ENCODE data around the gene PLPP7.
A peak's percentile ranks its signal among the peaks of the same experiment; 100 is the strongest.

The PLPP7 gene

GRCh38 chr9:131288217-131288616, 1.3 kb upstream of the PLPP7 start:
- Histone ChIP-seq H3K27me3 (ENCODE audit: control insufficient read depth, insufficient read depth, low read length) (peaks cover 2% of the 10 kb centered on the region), H3K4me2 (ENCODE audit: low read length) (no peak overlapping the region), H3K9me3 (replicated peaks; ENCODE audit: low read length) (no peaks in the 10 kb centered on the region), H3K36me3 (ENCODE audit: insufficient read depth, low read length) (no peaks in the 10 kb centered on the region), H3K4me1 (ENCODE audit: control insufficient read depth, insufficient read depth, low read length) (peaks cover 21% of the 10 kb centered on the region), H3K4me3 (ENCODE audit: low read length) (no peak overlapping the region), H3K9ac (ENCODE audit: low read depth, low read length) (no peak overlapping the region)

GRCh38 chr9:131290036-131290766, 678 bp downstream of the PLPP7 start:
- H3K4me1 ChIP-seq (ENCODE audit: control insufficient read depth, insufficient read depth, low read length), result peaks cover 21% of the 10 kb centered on the region
- no peaks in the 10 kb centered on the region for H3K36me3 ChIP-seq (ENCODE audit: insufficient read depth, low read length)
- H3K9me3 ChIP-seq (replicated peaks; ENCODE audit: low read length), result no peaks in the 10 kb centered on the region
- peak overlapping the region; percentile 93 for H3K4me2 ChIP-seq (ENCODE audit: low read length)
- H3K4me3 ChIP-seq (ENCODE audit: low read length), result peak overlapping the region; percentile 73
- H3K9ac ChIP-seq (ENCODE audit: low read depth, low read length), result peak overlapping the region; percentile 86
- H3K27me3 ChIP-seq (ENCODE audit: control insufficient read depth, insufficient read depth, low read length), result no peaks in the 10 kb centered on the region

DNA sequence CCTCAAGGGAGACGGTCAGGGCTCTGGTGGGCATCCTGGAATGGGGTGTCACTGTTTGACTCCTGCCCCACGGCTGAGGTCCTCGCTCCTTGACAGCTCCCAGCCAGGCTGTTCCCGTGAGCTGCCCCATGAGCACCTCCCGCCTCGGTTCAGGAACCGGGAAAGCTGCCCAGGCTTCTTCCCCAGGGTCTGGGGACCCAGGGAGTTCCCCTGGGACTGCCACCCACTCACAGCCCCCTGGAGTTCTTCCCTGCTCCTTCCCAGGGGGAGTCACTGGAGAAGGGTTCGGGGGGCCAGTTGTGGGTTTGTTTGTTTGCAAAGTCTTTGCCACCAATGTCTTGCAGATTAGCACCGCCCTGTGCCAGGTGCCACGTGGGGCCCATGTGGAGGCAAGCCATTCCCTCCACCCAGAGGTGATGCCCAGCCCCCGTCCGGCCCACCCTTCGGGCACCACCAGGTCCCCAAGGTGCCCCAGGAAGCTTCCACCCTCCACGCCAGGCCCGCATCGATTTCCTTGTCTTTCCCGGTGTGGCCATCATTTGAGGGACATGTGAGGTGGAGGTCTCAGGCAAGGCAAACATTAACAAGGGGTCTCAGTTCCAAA, 1.3 kb downstream of the PLPP7 start:
- H3K9ac ChIP-seq (ENCODE audit: low read depth, low read length), result peak overlapping the region; percentile 86

DNA sequence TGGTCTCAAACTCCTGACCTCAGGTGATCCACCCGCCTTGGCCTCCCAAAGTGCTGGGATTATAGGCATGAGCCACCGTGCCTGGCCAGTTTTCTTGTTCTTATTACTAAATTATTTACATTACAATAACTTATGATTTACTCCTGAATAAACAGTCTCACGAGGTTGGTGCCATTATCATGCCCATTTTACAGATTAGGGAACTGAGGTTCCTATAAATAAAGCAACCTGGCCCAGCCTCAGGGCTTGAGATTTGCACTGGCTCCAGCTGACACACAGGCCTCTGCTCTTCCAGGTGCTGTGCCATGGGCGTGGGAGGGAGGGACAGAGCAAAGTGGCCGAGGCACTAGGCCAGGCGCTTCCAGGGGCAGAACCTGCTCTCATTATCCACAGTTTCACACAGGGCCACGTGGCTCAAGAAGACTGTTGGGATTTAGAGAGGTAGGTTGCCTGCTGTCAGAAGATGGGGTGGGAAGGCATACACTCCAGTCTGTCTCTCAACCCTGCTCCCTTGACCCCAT, 2.3 kb downstream of the PLPP7 start:
- H3K4me1 ChIP-seq (ENCODE audit: control insufficient read depth, insufficient read depth, low read length), result peaks cover 21% of the 10 kb centered on the region

More for the DNA sequence above, 1.3 kb downstream of the PLPP7 start:
- no peaks in the 10 kb centered on the region for H3K27me3 ChIP-seq (ENCODE audit: control insufficient read depth, insufficient read depth, low read length)
- H3K4me2 ChIP-seq (ENCODE audit: low read length), result peak overlapping the region; percentile 93
- H3K9me3 ChIP-seq (replicated peaks; ENCODE audit: low read length), result no peaks in the 10 kb centered on the region
- H3K4me3 ChIP-seq (ENCODE audit: low read length), result peak overlapping the region; percentile 73
- H3K4me1 ChIP-seq (ENCODE audit: control insufficient read depth, insufficient read depth, low read length), result peaks cover 21% of the 10 kb centered on the region
- H3K36me3 ChIP-seq (ENCODE audit: insufficient read depth, low read length), result no peaks in the 10 kb centered on the region

GRCh38 chr9:131292937-131293336, 3.4 kb downstream of the PLPP7 start:
- no peak overlapping the region for H3K9ac ChIP-seq (ENCODE audit: low read depth, low read length)
- H3K9me3 ChIP-seq (replicated peaks; ENCODE audit: low read length), result no peaks in the 10 kb centered on the region
- H3K4me2 ChIP-seq (ENCODE audit: low read length), result no peak overlapping the region
- H3K4me1 ChIP-seq (ENCODE audit: control insufficient read depth, insufficient read depth, low read length), result peaks cover 21% of the 10 kb centered on the region
- H3K36me3 ChIP-seq (ENCODE audit: insufficient read depth, low read length), result no peaks in the 10 kb centered on the region
- H3K27me3 ChIP-seq (ENCODE audit: control insufficient read depth, insufficient read depth, low read length), result no peaks in the 10 kb centered on the region
- no peak overlapping the region for H3K4me3 ChIP-seq (ENCODE audit: low read length)

More for the DNA sequence above, 2.3 kb downstream of the PLPP7 start:
- Histone ChIP-seq H3K9me3 (replicated peaks; ENCODE audit: low read length) (no peaks in the 10 kb centered on the region), H3K4me3 (ENCODE audit: low read length) (no peak overlapping the region), H3K36me3 (ENCODE audit: insufficient read depth, low read length) (no peaks in the 10 kb centered on the region), H3K4me2 (ENCODE audit: low read length) (no peak overlapping the region), H3K27me3 (ENCODE audit: control insufficient read depth, insufficient read depth, low read length) (no peaks in the 10 kb centered on the region), H3K9ac (ENCODE audit: low read depth, low read length) (no peak overlapping the region)

GRCh38 chr9:131296460-131296859, 6.9 kb downstream of the PLPP7 start:
- Histone ChIP-seq H3K36me3 (ENCODE audit: insufficient read depth, low read length) (no peaks in the 10 kb centered on the region), H3K4me2 (ENCODE audit: low read length) (no peak overlapping the region), H3K4me1 (ENCODE audit: control insufficient read depth, insufficient read depth, low read length) (no peaks in the 10 kb centered on the region), H3K9ac (ENCODE audit: low read depth, low read length) (no peak overlapping the region), H3K27me3 (ENCODE audit: control insufficient read depth, insufficient read depth, low read length) (no peaks in the 10 kb centered on the region), H3K4me3 (ENCODE audit: low read length) (no peak overlapping the region), H3K9me3 (replicated peaks; ENCODE audit: low read length) (no peaks in the 10 kb centered on the region)

DNA sequence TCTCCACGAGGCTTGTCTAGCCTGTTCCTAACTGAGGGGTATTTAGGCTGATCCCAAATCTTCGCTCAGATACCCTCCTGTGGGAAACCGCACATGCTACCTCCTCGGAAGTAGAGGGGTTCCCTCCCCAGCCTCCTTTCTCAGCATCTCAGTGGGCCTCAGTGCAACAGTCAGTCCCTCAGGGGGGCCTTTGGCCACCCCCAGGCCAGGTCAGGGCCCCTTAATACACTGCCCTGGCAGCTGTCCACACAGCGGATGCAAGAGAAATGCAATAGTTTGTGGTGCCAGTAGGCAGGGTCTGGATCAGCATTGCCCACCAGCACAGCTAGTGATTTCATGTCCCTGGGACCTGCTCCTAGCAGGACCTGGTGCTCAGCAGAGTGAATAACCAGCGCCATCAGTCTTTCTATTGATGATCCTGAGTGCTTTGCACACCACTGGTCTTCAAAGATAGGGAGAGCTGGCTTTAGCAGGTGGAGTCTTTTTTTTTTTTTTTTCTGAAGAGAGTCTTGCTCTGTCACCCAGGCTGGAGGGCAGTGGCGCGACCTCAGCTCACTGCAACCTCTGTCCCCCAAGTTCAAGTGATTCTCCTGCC, 7.5 kb downstream of the PLPP7 start:
- H3K4me1 ChIP-seq (ENCODE audit: control insufficient read depth, insufficient read depth, low read length), result no peaks in the 10 kb centered on the region
- H3K4me2 ChIP-seq (ENCODE audit: low read length), result no peak overlapping the region
- H3K9ac ChIP-seq (ENCODE audit: low read depth, low read length), result no peak overlapping the region
- H3K36me3 ChIP-seq (ENCODE audit: insufficient read depth, low read length), result no peaks in the 10 kb centered on the region
- H3K4me3 ChIP-seq (ENCODE audit: low read length), result no peak overlapping the region
- H3K9me3 ChIP-seq (replicated peaks; ENCODE audit: low read length), result no peaks in the 10 kb centered on the region
- no peaks in the 10 kb centered on the region for H3K27me3 ChIP-seq (ENCODE audit: control insufficient read depth, insufficient read depth, low read length)

- Histone ChIP-seq H3K4me2 (ENCODE audit: low read length) (no peak overlapping the region), H3K36me3 (ENCODE audit: insufficient read depth, low read length) (no peaks in the 10 kb centered on the region), H3K9ac (ENCODE audit: low read depth, low read length) (no peak overlapping the region), H3K27me3 (ENCODE audit: control insufficient read depth, insufficient read depth, low read length) (no peaks in the 10 kb centered on the region), H3K4me1 (ENCODE audit: control insufficient read depth, insufficient read depth, low read length) (no peaks in the 10 kb centered on the region), H3K9me3 (replicated peaks; ENCODE audit: low read length) (no peaks in the 10 kb centered on the region), H3K4me3 (ENCODE audit: low read length) (no peak overlapping the region)
Measured at GRCh38 chr9:131297903-131298302, 8.4 kb downstream of the PLPP7 start.

DNA sequence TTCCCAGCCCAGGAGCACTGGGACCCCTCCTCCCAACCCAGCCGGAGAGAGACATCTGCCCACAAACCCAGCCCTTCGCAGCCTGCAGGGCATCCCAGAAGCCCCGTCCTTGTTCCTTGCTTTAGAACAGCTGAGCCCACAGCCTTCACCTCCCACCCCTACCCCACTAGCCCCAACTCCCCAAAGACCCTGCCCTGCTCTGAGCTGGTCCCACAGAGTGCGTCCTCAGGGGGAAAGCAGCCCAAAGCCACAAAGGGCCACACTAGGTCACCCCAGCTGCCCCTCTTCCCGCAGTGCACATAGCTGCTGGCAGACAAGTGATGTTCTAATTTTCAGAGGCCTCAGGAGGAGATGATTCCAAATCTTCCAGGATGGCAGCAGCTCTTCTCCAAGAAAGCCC, 8.8 kb downstream of the PLPP7 start:
- Histone ChIP-seq H3K4me1 (ENCODE audit: control insufficient read depth, insufficient read depth, low read length) (no peaks in the 10 kb centered on the region), H3K9me3 (replicated peaks; ENCODE audit: low read length) (no peaks in the 10 kb centered on the region), H3K4me3 (ENCODE audit: low read length) (no peak overlapping the region), H3K27me3 (ENCODE audit: control insufficient read depth, insufficient read depth, low read length) (no peaks in the 10 kb centered on the region), H3K9ac (ENCODE audit: low read depth, low read length) (no peak overlapping the region), H3K4me2 (ENCODE audit: low read length) (no peak overlapping the region), H3K36me3 (ENCODE audit: insufficient read depth, low read length) (no peaks in the 10 kb centered on the region)

GRCh38 chr9:131298816-131299215, 9.3 kb downstream of the PLPP7 start:
- H3K4me2 ChIP-seq (ENCODE audit: low read length), result no peak overlapping the region
- no peaks in the 10 kb centered on the region for H3K36me3 ChIP-seq (ENCODE audit: insufficient read depth, low read length)
- H3K9ac ChIP-seq (ENCODE audit: low read depth, low read length), result no peak overlapping the region
- no peaks in the 10 kb centered on the region for H3K4me1 ChIP-seq (ENCODE audit: control insufficient read depth, insufficient read depth, low read length)
- H3K9me3 ChIP-seq (replicated peaks; ENCODE audit: low read length), result no peaks in the 10 kb centered on the region
- H3K27me3 ChIP-seq (ENCODE audit: control insufficient read depth, insufficient read depth, low read length), result no peaks in the 10 kb centered on the region
- H3K4me3 ChIP-seq (ENCODE audit: low read length), result no peak overlapping the region

- H3K27me3 ChIP-seq (ENCODE audit: control insufficient read depth, insufficient read depth, low read length), result no peaks in the 10 kb centered on the region
- H3K4me2 ChIP-seq (ENCODE audit: low read length), result no peak overlapping the region
- no peak overlapping the region for H3K4me3 ChIP-seq (ENCODE audit: low read length)
- H3K4me1 ChIP-seq (ENCODE audit: control insufficient read depth, insufficient read depth, low read length), result no peaks in the 10 kb centered on the region
- no peaks in the 10 kb centered on the region for H3K9me3 ChIP-seq (replicated peaks; ENCODE audit: low read length)
- no peak overlapping the region for H3K9ac ChIP-seq (ENCODE audit: low read depth, low read length)
- H3K36me3 ChIP-seq (ENCODE audit: insufficient read depth, low read length), result no peaks in the 10 kb centered on the region
Measured at GRCh38 chr9:131299346-131299960, 9.9 kb downstream of the PLPP7 start.
